ENCODE data around the gene TLL2.

DNA sequence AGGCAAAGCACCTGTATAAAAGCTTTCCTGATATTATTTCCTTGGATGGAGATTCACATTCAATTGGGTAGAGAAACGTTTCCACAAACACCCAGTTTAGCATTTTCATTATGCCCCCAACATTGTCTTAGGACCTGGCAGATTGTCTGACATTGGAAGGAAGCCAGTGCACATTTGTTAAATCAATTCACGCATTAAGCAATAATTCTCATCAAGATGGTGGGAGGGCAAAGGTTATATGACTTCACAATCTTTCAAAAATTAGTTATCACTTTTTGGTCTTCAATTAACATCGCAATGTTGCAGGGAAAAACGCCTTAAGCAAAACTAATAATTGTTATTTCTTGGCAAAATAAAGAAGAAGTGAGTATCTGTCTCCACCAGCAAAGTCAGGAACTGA, 171.3 kb downstream of the TLL2 start:
- TF ChIP-seq, protein P1, sequence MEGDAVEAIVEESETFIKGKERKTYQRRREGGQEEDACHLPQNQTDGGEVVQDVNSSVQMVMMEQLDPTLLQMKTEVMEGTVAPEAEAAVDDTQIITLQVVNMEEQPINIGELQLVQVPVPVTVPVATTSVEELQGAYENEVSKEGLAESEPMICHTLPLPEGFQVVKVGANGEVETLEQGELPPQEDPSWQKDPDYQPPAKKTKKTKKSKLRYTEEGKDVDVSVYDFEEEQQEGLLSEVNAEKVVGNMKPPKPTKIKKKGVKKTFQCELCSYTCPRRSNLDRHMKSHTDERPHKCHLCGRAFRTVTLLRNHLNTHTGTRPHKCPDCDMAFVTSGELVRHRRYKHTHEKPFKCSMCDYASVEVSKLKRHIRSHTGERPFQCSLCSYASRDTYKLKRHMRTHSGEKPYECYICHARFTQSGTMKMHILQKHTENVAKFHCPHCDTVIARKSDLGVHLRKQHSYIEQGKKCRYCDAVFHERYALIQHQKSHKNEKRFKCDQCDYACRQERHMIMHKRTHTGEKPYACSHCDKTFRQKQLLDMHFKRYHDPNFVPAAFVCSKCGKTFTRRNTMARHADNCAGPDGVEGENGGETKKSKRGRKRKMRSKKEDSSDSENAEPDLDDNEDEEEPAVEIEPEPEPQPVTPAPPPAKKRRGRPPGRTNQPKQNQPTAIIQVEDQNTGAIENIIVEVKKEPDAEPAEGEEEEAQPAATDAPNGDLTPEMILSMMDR (IDR thresholded peaks at IDR 0.05; ENCODE audit: borderline replicate concordance, extremely low read depth, low read length, poor library complexity, severe bottlenecking) = no peak
- no peak for TF ChIP-seq EZH2 (IDR thresholded peaks at IDR 0.05; ENCODE audit: borderline replicate concordance, low read depth, low read length, severe bottlenecking)
